H9 (cell line): ENCODE measurements around the gene CABCOCO1. TPM values are rescaled to one million over a fixed set of nuclear protein-coding genes. Genes with fewer than 3 reads are reported as not detected.

Experiments used
- DNase-seq: peaks from one replicate; pipeline ENCODE4 v3.0.0-alpha.2; 2017
- H2AFZ ChIP-seq: one replicate; pipeline ENCODE4 v1.6.1; 2013; ENCODE audit warnings: mild to moderate bottlenecking, low read length, control low read depth, moderate library complexity
- H2AK5ac ChIP-seq: 2 replicates; pipeline ENCODE4 v1.6.1; 2013; ENCODE audit warnings: low read length, control low read depth, mixed read lengths; ENCODE audit not compliant: insufficient read length
- H2BK120ac ChIP-seq: one replicate; pipeline ENCODE4 v1.6.1; 2013; ENCODE audit warnings: low read depth, mild to moderate bottlenecking, low read length, control low read depth, inconsistent platforms; ENCODE audit not compliant: poor library complexity, severe bottlenecking
- H2BK12ac ChIP-seq: 2 replicates; pipeline ENCODE4 v1.6.1; 2013; ENCODE audit warnings: low read length, control low read depth, mixed read lengths, low read depth; ENCODE audit not compliant: insufficient read length
- H2BK15ac ChIP-seq: 2 replicates; pipeline ENCODE4 v1.6.1; 2013; ENCODE audit warnings: low read depth, low read length, control low read depth
- H2BK20ac ChIP-seq: one replicate; pipeline ENCODE4 v1.6.1; 2013; ENCODE audit warnings: low read depth, mild to moderate bottlenecking, low read length, control low read depth, inconsistent platforms; ENCODE audit not compliant: poor library complexity, severe bottlenecking
- H2BK5ac ChIP-seq: 2 replicates; pipeline ENCODE4 v1.6.1; 2013; ENCODE audit warnings: low read length, control low read depth, mixed read lengths; ENCODE audit not compliant: insufficient read length
- H3K14ac ChIP-seq: 2 replicates; pipeline ENCODE4 v1.6.1; 2013; ENCODE audit warnings: low read length, control low read depth; ENCODE audit not compliant: insufficient read depth
- H3K18ac ChIP-seq: 2 replicates; pipeline ENCODE4 v1.6.1; 2013; ENCODE audit warnings: low read depth, mild to moderate bottlenecking, mixed read lengths, low read length, control low read depth; ENCODE audit not compliant: insufficient read length
- H3K23ac ChIP-seq: 2 replicates; pipeline ENCODE4 v1.6.1; 2013; ENCODE audit warnings: low read length, control low read depth, mixed read lengths, low read depth; ENCODE audit not compliant: insufficient read length
- H3K23me2 ChIP-seq: 2 replicates; pipeline ENCODE4 v1.6.1; 2013; ENCODE audit warnings: low read depth, mild to moderate bottlenecking, mixed read lengths, low read length, control low read depth; ENCODE audit not compliant: insufficient read length, poor library complexity, severe bottlenecking
- H3K27ac ChIP-seq: 2 replicates; pipeline ENCODE4 v1.5.1; 2013; ENCODE audit warnings: low read length, control low read depth, mixed read lengths, low read depth; ENCODE audit not compliant: insufficient read length
- H3K27me3 ChIP-seq: 2 replicates; pipeline ENCODE4 v1.6.1; 2013; ENCODE audit warnings: low read length, control low read depth, inconsistent platforms; ENCODE audit not compliant: insufficient read depth
- H3K4ac ChIP-seq: 2 replicates; pipeline ENCODE4 v1.6.1; 2013; ENCODE audit warnings: low read depth, mild to moderate bottlenecking, control low read depth, inconsistent platforms, low read length, moderate library complexity
- H3K4me1 ChIP-seq: 2 replicates; pipeline ENCODE4 v1.6.1; 2013; ENCODE audit warnings: low read length, control low read depth, inconsistent platforms; ENCODE audit not compliant: insufficient read depth
- H3K4me2 ChIP-seq: 2 replicates; pipeline ENCODE4 v1.6.1; 2013; ENCODE audit warnings: low read length, control low read depth, mixed read lengths; ENCODE audit not compliant: insufficient read length, insufficient read depth
- H3K56ac ChIP-seq: 2 replicates; pipeline ENCODE4 v1.6.1; 2013; ENCODE audit warnings: low read depth, mild to moderate bottlenecking, mixed read lengths, low read length, control low read depth; ENCODE audit not compliant: insufficient read length
- H3K79me1 ChIP-seq: 2 replicates; pipeline ENCODE4 v1.6.1; 2013; ENCODE audit warnings: low read depth, mild to moderate bottlenecking, moderate library complexity, low read length, control low read depth, inconsistent platforms; ENCODE audit not compliant: insufficient read depth, poor library complexity, severe bottlenecking
- H3K79me2 ChIP-seq: 2 replicates; pipeline ENCODE4 v1.6.1; 2013; ENCODE audit warnings: low read length, control low read depth, inconsistent platforms; ENCODE audit not compliant: insufficient read depth
- H3K9ac ChIP-seq: 2 replicates; pipeline ENCODE4 v1.6.1; 2013; ENCODE audit warnings: low read length, control low read depth, mixed read lengths; ENCODE audit not compliant: insufficient read length; ENCODE audit errors: extremely low read depth
- H3K9me3 ChIP-seq: one replicate; pipeline ENCODE4 v1.6.1; 2013; ENCODE audit warnings: low read depth, low read length, inconsistent platforms; ENCODE audit not compliant: control insufficient read depth
- H3T11ph ChIP-seq: one replicate; pipeline ENCODE4 v1.6.1; 2013; ENCODE audit warnings: mild to moderate bottlenecking, low read length, control low read depth, inconsistent platforms
- H4K20me1 ChIP-seq: one replicate; pipeline ENCODE4 v1.6.1; 2013; ENCODE audit not compliant: control insufficient read depth, insufficient read length, insufficient read depth
- H4K5ac ChIP-seq: 2 replicates; pipeline ENCODE4 v1.6.1; 2013; ENCODE audit warnings: low read depth, mild to moderate bottlenecking, mixed read lengths, low read length, control low read depth; ENCODE audit not compliant: insufficient read length
- H4K8ac ChIP-seq: replicated peaks from 2 replicates; pipeline ENCODE4 v1.6.1; 2013; ENCODE audit warnings: low read length, control low read depth, mixed read lengths, low read depth; ENCODE audit not compliant: insufficient read length
- H4K91ac ChIP-seq: 2 replicates; pipeline ENCODE4 v1.6.1; 2013; ENCODE audit warnings: low read depth, mild to moderate bottlenecking, moderate library complexity, mixed read lengths, low read length, control low read depth; ENCODE audit not compliant: insufficient read length
- H3K27ac Mint-ChIP-seq, 3 experiments: 2 replicates in 2 of 3; 3 replicates in 1 of 3; pipeline ENCODE4 v1.8.0; 2020 to 2021; ENCODE audit warnings: mixed read lengths in 3 of 3, mild to moderate bottlenecking in 1 of 3, moderate library complexity in 1 of 3
- H3K27me3 Mint-ChIP-seq: 2 replicates; pipeline ENCODE4 v1.8.0; 2021; ENCODE audit warnings: low read depth, mild to moderate bottlenecking, moderate library complexity, mixed read lengths
- H3K36me3 Mint-ChIP-seq, 3 experiments: 2 replicates in 2 of 3; 3 replicates in 1 of 3; pipeline ENCODE4 v1.8.0; 2020 to 2021; ENCODE audit warnings: low read depth in 3 of 3, mixed read lengths in 3 of 3; ENCODE audit not compliant: insufficient read depth in 1 of 3
- H3K4me1 Mint-ChIP-seq, 2 experiments: 2 replicates each; pipeline ENCODE4 v1.8.0; 2020; ENCODE audit warnings: mixed read lengths in 2 of 2
- H3K4me3 Mint-ChIP-seq, 2 experiments: 2 replicates in 1 of 2; 3 replicates in 1 of 2; pipeline ENCODE4 v1.8.0; 2020 to 2021; ENCODE audit warnings: mild to moderate bottlenecking in 2 of 2, mixed read lengths in 2 of 2, moderate library complexity in 1 of 2
- H3K9me3 Mint-ChIP-seq, 2 experiments: 2 replicates in 1 of 2; 3 replicates in 1 of 2; pipeline ENCODE4 v1.8.0; 2020; ENCODE audit warnings: mild to moderate bottlenecking in 2 of 2, mixed read lengths in 2 of 2, moderate library complexity in 1 of 2
- total RNA-seq: library from RNA; stranded (reverse); gene quantifications from 2 replicates; pipeline ENCODE4 v1.2.1, GENCODE V29; 2021
- TF ChIP-seq, protein P1 (sequence below): fragments of 200-600 bp; sonication (generic); conservative IDR thresholded peaks from 3 replicates; pipeline ENCODE4 v1.8.0; 2021; ENCODE audit warnings: antibody characterized with exemption, mild to moderate bottlenecking

CABCOCO1 gene
- total RNA-seq, 1 experiment from 2014 or later = not detected

DNA sequence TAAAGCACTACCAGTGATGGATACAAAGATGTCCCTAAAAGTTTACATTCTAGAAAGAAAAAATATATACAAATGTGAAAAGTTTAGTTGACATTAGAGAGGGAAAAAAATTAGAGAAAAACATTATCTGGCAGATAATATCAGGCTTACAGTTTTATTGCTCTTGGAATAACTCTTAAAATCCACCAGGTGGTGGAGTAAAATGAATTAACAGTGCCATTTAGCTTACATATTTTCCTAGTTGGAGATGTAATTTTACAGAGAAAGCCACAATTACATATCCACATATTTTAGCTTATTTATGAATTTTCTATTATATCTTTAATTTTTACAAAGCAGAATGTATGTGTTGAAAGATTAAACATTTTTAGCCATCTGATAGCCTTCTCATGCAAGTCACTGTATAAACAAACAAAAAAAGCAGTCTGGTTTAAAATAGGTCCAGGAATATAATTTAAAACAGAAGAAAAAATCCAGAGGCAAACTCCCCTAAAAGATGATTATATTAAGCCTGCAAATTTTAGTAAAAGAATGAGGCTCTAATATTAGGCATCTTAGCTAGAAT lies 6.5 kb downstream of the CABCOCO1 start:
- Mint-ChIP-seq H3K9me3 (no peaks in the 10 kb centered on the region), H3K27ac (no peak overlapping the region), H3K4me1 (no peaks in the 10 kb centered on the region), H3K4me3 (no peak overlapping the region), H3K27me3 (no peaks in the 10 kb centered on the region), H3K36me3 (no peaks in the 10 kb centered on the region)
- H3K27ac ChIP-seq = no peak overlapping the region
- H2AK5ac ChIP-seq = no peak overlapping the region
- no peak overlapping the region for H3T11ph ChIP-seq
- H3K18ac ChIP-seq = no peak overlapping the region
- H4K8ac ChIP-seq = no peak overlapping the region
- H3K27me3 ChIP-seq = no peaks in the 10 kb centered on the region
- no peak overlapping the region for H2AFZ ChIP-seq
- H3K4me1 ChIP-seq = no peaks in the 10 kb centered on the region
- no peak overlapping the region for H2BK120ac ChIP-seq
- TF ChIP-seq, protein P1, sequence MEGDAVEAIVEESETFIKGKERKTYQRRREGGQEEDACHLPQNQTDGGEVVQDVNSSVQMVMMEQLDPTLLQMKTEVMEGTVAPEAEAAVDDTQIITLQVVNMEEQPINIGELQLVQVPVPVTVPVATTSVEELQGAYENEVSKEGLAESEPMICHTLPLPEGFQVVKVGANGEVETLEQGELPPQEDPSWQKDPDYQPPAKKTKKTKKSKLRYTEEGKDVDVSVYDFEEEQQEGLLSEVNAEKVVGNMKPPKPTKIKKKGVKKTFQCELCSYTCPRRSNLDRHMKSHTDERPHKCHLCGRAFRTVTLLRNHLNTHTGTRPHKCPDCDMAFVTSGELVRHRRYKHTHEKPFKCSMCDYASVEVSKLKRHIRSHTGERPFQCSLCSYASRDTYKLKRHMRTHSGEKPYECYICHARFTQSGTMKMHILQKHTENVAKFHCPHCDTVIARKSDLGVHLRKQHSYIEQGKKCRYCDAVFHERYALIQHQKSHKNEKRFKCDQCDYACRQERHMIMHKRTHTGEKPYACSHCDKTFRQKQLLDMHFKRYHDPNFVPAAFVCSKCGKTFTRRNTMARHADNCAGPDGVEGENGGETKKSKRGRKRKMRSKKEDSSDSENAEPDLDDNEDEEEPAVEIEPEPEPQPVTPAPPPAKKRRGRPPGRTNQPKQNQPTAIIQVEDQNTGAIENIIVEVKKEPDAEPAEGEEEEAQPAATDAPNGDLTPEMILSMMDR = no peak
- H3K9me3 ChIP-seq = no peaks in the 10 kb centered on the region
- no peak overlapping the region for H2BK5ac ChIP-seq
- no peaks in the 10 kb centered on the region for H3K79me2 ChIP-seq
- H3K56ac ChIP-seq = no peak overlapping the region
- no peak overlapping the region for H2BK15ac ChIP-seq
- H3K79me1 ChIP-seq = no peaks in the 10 kb centered on the region
- H3K4ac ChIP-seq = no peak overlapping the region
- H2BK12ac ChIP-seq = no peak overlapping the region
- no peak overlapping the region for H4K91ac ChIP-seq
- no peak overlapping the region for H3K4me2 ChIP-seq
- H3K14ac ChIP-seq = no peak overlapping the region
- H2BK20ac ChIP-seq = no peak overlapping the region
- H4K20me1 ChIP-seq = no peaks in the 10 kb centered on the region
- no peaks in the 10 kb centered on the region for H3K23me2 ChIP-seq
- no peak overlapping the region for H3K9ac ChIP-seq
- DNase-seq = no peak
- no peak overlapping the region for H3K23ac ChIP-seq
- H4K5ac ChIP-seq = no peak overlapping the region
